8988T (cell line): Measurements from ENCODE around the gene KCNH1.

ENCODE experiments used
- DNase-seq: peaks from one replicate; pipeline ENCODE4 v3.0.0; 2011

Gene KCNH1

DNA sequence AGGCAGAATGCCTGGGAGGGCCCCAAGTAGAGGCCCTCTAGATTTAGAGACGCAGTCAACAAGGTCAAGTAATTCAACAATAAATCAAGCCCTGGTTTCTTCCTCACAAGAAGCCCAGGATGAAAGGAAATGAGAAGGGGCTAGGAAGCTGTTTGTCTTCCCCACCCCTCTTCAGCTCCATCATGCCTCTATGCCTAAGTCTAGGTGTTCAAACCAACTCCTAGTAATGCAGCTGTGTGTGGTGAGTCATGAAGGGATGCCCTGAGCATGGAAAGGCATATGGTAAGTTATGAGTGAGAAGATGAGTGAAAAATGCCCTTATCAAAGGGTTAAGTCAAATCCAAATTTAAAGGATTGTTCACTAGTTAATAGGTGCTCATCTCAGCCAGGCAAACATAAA lies 339.5 kb downstream of the KCNH1 start:
- DNase-seq = no peak

DNA sequence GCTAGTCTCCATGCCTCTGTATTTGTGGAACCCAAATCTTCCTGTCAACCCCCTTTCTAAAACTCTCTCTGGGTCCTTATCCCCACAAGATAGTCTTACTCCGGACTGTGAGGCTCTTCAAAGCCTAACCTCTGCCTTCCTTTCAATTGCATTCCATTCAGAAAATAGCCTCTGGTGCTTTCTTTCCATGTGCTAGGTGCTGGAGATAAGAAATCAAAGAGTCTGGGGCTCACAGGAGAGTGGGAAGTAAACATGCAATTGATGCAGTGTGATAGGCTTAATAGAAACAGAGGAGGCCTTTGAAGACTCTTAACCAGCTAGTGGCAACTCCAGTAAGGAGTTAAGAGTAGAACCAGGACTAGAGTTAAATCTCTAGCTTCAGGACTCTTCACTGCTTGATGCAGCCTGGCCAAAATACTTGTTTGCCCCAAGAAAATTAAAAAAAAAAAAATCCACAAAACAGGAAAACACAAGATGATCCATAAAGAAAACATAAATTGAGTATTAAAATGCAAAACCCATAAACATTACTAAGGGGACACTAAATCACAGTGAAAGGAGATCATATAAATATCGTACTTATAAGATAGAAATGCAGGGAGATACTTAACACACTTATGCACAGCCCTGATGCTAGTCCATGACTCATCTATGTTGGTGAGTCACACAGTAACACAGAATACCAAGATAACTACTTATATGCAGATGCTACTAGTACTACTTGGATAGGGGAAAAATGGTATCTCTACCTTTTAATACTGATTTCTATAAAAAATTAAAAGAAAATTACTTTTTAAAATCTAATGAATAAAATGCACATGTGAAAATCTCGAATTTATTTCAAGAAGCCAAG lies 341.5 kb downstream of the KCNH1 start:
- DNase-seq = no peak

DNA sequence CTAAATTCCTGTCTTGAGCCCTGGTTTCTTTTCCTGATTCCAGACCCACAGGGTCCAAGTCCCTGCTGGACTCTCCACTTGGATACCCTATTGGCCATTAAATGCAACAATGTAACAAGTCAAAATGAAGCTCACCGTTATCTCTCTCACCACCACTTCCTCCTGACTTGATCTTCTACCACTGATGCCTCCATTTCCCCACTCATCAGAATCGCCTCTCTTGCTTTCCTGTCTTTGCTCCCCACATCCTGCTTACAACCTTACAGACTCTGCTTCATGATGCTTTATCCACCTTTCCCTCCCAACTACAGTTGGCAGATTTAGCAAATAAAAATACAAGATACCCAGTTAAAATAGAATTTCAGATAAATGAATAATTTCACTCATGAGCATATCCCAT lies 343.8 kb downstream of the KCNH1 start:
- DNase-seq = no peak

DNA sequence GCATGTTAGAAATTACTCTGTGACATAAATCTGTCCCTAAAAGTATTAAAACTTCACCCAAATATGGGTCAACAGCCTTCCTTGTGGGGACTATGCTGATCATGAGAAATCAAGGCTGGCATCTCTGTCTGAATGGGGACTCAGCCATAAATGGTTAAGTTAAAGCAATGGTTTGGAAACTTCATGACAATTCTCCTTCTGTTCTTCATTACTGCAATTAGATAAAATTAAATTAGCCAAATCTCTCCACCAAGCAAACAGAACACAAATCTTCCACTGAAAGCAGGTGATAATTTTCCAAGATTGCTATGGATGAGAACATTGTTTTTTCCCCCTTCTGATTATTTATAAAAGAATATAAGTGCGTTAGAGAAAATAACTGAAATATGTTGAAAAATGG lies 346.1 kb downstream of the KCNH1 start:
- DNase-seq = no peak

DNA sequence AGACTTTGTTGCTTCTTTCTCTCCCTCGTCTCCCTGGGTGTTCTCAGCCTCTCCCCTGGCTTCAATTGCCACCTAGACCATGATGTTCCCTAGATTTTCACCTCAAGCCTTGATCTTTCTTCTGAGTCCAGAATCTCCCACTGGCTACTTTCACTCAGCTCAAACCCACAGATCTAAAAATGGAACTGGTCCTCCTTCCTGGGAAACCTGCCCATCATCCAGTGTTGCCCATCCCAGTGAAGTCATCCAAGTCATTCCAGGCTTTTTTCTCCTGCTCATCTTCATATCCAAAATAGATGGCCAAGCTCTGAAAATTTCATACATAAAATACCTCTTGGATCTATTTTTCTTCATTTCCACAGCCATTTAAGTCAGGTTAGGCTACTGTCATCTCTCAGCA lies 347.4 kb downstream of the KCNH1 start:
- DNase-seq = no peak

DNA sequence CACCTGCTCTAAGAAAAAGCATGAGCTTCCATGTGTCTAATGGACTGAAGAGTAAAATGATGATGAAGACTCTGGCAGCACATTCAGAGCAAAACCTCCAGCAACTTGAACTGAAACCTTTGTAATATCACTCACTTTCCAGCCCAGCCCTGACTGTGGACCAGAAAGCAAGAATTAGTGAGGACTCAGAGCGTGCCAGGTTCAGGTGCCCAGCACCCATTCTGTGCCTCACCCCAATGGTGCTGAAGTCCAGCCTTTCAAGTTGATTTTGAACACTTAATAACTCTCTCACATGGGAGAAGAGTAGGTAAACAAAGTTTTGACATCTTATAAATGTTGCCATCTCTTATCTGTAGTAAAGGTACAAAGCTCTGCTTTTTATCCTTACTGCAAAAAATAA lies 350.0 kb downstream of the KCNH1 start:
- DNase-seq = no peak

DNA sequence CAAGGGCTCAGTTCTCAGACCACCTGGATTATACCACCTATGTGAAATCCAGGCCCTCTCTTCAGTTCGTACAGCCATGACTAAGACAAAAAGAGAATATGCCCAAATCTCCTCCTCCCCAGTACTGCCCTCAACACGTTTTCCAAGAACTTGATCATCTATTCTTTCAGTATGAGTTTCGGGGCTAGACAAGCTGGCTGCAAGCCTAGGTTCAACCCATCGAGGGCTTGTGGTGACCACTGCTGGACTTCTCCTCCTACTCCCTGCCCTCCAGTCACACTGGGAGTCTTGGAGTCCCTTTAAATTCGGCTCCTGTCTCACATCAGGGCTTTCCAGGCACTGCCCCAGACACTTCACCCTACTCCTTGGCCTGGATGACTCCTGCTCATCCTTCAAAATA lies 352.3 kb downstream of the KCNH1 start:
- no peak for DNase-seq

DNA sequence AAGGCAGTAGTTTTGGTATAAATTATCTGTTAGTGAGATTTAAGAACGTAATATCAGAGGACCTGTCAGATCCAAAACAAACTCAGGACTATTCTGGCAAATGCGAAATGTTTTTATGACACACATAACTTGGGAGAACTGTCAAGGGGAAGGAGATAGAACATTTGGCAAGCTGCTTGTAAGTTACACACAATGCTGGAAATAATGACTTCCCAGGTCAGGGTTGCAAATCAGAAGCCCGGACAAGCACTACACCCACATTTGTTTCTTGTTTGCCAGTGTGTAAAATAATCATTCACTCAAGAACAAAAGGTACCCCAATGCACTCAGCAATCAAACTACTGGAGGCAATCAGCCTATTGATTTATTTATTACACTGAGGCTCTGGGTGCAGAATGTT lies 354.7 kb downstream of the KCNH1 start:
- DNase-seq = no peak

DNA sequence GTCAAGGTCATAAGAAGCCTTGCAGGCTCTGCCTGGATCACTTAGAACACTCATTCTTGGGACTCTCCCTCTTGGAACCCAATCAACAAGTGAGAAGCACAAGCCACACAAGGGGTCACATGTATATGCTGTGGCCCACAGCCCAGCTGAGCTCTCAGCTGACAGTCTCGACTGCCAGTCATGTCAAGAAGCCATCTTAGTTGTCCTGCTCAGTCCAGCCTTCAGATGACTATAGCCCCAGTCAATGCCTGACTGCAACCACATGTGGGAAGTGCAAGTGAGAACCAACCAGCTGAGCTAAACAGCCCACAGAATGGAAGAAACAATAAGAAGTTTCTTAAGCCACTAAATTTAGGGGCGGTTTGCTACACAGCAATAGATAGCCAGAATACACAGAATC lies 356.0 kb downstream of the KCNH1 start:
- no peak for DNase-seq

DNA sequence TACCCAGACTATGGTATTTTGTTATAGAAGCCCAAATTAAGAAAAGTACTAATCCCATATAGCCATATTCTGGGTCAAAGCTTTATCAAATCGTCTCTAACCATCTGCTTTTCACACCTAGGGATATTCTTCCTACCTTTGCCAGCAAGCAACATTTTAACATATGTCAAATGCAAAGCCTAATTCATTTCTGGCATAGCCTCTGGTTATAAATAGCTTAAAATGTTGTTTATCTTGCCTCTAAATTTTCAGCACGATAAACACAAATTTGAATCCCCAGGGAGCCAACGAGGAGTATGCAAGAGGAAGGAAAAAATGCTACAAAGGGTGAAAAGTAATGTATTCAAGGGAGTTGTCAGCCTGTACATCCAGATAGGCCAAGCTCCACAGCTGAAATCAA lies 357.2 kb downstream of the KCNH1 start:
- DNase-seq = no peak

DNA sequence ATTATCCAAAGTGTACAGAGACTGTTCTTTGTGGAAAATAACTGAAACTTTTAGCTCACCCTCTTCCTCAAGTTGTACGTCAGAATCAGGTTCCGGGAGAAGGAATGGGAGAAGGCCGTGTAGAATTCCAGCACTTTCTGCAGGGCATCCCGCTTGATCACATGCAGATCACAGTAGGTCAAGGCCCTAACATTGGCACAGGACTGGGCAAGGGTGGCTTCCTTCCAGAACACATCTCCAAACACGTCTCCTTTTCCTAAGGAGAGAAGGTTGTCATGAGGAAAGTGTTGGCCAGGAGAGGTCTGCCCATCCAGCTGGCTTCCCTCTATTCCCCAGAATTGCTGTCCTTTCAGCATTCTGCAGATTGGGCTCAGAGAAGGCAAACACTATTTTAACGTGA lies 358.7 kb downstream of the KCNH1 start:
- no peak for DNase-seq

DNA sequence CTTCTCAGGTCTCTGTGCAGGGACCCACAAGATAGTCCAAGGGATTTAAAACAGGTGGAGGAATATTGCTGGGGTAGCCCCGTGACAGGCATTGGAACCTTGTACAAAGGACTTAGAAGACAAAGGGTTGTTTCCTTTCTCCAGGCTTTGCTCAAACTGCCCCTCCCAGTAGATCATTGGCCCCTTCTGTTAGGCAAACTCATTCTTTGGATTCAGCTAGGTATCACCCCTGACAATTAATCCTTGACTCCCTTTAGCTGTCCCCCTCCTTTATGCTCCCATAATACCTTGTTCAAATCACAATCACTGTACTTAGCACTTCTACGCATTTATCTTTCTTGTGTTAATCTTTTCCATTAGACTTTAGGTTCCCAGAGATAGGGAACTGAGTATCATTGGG lies 360.5 kb downstream of the KCNH1 start:
- DNase-seq = no peak

DNA sequence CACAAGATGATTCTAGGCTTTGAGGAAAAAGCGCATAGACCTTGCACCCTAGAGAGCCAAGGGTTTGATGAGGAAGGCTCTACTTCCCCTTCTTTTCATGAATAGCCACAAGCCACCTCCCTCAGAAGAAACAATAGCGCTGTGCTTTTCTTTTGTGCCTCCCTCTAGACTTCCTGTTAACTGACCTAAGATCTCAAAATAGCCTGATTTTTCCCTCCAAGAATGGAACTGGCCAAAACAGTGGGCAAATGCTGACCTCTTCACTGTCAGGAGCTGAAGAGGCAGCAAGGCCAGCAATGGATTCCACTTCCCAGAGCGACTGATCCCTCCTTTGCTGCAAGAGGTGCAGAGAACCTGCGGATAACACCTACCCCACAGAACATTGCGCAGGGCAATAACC lies 362.8 kb downstream of the KCNH1 start:
- no peak for DNase-seq

DNA sequence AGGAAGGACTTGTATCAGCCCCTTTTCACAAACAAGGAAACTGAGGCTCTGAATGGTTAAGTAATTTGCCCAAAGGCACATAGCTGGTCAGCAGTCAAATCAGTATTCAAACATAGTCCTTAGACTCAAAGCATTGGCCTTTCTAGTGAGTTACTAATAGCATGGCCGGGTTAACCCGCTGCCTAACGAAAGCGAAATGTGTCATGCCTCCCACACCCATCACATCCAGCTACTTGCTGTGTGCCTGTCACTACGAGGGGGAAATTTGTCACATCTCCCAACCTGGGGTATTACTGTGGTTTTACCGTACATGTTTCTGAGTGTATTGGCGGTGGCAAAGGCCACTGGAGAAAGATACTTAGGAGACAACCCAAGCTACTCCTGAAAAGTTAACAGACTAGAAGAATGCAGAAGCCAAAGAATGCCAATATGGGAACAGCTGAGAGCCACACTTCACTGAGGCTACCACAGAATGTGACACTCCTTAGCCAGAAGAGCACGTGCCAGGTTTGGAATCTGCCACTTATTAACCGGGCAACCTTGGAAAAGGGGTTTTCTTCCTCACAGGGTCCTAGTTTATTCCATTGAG lies 363.5 kb downstream of the KCNH1 start:
- DNase-seq = no peak

DNA sequence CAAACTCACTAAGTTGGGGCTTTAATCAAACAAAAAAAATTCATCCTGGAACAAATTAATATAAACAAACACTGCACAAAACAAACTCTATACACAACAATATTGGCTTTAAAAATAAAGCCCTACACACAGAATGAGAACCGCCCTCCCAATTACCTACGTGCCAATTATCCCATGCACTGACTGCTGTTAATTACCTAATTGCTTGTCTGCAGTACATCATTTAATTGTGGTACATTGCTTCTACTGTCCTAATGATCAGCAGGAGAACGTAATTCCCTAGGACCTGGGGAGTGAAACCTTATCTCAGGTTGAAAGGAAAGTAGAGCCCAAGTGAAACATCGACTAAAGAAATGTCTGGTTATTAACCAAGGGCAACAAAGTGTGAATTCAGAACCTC lies 364.5 kb downstream of the KCNH1 start:
- no peak for DNase-seq

DNA sequence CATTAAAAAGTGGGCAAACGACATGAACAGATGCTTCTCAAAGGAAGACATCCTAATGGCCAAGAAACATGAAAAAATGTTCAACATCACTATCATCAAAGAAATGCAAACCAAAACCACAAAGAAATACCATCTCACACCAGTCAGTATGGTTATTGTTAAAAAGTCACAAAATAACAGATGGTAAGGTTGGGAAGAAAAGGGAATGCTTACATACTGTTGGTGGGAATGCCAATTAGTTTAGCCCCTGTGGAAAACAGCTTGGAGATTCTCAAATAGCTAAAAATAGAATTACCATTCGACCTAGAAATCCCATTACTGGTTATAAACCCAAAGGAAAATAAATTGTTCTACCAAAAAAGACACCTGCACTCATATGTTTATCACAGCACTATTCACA lies 369.4 kb downstream of the KCNH1 start:
- DNase-seq = no peak

DNA sequence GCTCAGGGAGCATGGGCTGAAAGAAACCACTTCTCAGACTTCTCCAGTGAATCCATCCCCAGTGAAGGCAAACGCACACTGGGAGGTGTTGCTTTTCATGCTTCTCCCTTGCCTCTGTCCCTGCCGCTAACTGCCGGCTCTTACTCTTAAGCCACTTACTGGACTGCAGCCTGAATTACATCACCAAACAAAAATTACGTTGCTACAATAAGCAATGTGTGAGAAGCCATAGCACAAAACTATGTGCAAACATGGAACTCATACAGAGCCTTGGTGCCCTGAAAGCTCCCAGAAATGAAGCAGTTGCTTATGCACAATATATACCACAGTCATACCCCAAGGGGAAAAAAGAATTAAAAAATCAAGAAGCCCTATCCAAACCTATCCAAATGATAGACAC lies 375.2 kb downstream of the KCNH1 start:
- no peak for DNase-seq

DNA sequence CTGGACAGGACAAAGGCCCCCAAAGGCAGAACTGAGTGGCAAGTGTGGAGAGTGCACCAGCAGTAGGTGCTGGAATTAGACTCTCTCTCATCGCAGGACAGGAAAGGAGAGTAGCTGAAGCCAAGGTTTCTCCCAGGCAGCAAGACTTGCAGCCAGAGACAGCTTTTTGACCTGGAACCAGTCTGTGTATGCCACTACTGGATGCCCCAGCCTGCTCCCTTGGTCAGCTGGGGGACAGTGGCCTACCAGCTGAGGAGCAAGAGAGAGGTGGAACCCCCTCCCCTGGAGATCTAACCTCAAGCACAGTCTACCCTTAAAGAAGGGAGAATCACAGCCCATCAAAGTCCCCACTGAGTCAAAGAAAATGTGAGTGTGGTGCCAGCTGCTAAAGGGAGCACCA lies 375.7 kb downstream of the KCNH1 start:
- no peak for DNase-seq

DNA sequence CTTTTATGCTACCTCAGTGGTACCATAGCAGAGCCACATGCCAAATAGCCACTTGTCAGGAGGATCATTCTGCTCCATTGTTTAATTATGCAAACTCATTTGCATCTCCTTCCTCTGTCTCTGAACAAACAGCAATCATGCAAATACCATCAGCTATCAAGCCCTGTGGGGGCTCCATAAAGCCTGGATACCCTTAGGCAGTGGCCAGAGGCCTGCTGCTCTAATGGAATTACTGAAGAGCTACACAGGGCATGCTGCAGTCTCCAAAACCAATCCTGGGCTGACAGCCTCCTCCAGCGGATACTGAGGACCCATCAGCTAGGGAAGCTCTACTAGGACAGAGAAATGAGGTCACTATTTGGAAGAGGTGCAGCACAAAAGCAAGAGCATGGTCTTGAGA lies 376.3 kb downstream of the KCNH1 start:
- DNase-seq = no peak

DNA sequence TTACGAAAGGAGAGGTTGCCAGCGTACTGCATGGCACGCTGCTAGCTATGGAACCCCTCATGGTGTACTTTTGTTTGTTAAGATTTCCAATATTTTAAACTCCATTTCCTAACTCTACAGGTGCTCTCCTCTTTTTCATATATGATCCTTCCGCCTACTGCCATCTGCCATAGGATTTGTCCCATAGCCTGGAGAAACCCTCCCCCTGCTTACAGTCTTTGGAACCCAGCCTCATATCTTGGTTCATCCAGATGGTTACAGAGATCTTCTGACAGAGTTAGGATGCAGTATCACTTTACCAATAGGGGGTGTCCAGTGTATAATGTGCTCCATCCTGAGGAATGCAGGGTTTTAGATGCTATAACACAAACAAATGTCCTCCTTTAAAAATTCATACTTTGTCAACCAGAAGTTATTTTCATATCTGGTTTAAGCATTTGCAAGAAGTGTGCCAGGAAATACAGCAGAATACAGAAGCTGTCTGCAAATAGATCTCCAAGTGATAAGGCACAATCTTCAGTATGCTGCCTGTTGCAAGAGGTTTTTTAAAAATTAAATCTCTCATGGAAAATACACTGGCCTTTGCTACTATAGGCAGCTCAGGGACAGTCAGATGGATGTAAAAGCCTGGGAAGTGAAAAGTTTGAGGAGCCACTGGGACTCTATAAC lies 377.8 kb downstream of the KCNH1 start:
- no peak for DNase-seq

DNA sequence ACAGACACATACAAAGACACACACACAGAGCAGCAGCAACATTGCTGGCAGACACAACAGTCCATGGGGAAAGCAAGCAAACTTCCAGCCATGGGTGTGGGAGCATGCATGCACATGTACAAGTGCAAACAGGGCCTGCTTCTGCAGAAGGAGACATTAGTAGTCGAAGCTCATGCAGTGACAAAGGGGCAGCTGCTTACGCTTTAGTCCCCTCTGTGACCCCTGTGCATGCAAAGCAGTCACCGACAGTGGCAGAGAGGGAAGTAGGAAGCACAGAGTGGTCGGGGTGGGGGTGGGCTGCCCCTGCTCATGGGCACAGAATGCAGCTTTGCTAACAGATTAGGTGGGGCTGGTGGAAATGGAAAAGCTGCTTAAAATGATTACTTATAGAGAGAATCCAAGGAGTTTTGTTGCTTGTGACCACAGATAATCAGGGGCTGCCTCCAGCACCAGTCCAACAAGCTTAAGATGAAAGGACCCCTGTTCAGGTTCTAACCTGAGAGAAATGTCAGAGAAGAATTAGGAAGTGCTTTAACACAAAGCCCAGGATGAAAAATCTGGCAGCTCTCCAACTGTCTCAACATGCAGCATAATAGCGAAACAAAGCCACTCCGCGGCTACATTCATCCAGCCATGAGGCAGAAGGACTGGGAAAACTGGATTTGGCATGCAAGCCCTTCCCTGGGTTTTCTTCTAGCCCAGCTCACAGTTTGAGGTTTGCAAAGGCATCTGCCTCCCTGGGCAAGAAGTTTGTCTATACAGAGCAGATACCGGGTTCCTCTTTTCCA lies 378.9 kb downstream of the KCNH1 start:
- DNase-seq = no peak

DNA sequence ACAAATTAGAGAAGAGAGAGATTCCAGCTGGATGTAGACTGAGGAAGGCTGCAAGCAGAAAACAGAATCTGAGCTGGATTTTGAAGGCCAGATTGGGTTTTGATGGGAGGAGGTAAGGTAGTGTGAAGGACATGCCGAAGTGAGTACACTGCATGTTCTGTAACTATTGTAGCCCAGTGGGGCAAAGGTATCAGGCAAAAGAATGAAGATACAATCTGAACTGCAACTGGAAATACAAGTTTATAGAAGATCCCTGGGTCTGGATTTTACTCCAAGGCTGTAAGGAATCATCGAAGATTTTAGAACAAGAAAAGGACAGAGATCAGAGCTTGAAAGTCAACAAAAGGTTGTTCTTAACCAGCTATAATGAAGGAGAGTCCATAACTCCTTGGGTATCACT lies 382.0 kb downstream of the KCNH1 start:
- no peak for DNase-seq

DNA sequence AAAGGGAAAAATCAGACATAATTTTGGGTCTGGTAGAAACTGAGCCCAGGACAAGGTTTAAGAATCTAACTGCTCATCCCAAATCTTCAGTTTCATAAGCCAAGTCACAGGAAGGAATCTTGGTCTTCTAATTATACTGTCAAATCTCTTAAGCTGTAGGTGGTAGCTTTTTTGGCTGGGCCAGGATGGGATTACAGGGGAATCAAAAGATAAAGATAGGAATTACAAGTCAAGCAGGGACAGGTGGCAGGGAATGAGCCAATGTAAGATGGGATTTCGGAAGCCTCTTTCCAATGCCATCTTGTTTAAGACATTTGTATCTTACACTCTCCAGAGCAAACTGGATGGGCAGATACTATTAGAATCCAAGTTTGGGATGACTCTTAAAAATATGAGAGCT lies 383.5 kb downstream of the KCNH1 start:
- no peak for DNase-seq

DNA sequence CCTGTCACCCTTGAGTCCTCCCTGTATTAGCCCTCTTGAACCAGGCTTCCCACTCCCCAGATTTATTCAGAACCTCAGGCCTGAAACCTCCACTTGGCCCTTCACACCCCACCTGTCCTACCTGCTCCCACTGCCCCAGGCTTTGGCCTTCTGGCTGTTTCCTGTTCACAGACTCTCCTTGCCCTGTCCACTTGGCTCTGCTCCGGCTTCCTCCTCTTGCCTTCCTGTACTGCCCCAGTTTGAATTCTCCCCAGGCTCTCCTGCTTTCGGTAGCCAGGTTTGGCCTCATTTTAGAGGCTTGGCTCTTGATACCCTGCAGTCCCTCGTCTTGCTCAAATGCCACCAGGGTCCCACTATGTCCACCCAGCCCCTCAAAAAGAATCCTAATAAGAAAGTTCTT lies 385.2 kb downstream of the KCNH1 start:
- no peak for DNase-seq
